Right ventricle myocardium superior (tissue), 1 donor: ENCODE results near the gene SFMBT2. TPM values are rescaled to one million over a fixed set of nuclear protein-coding genes. Genes with fewer than 3 reads are reported as not detected.
"Not testable (repeated sequence)": the region's sequence is repeated elsewhere in the genome, so short reads cannot be mapped to it uniquely, and the experiment has no call there.

Experiments used
- ATAC-seq: fragments of 200-7000 bp; cut with Tn5 transposase; one replicate; pipeline ENCODE4 v1.9.1; 2020; ENCODE audit warnings: mild to moderate bottlenecking; ENCODE audit not compliant: poor library complexity
- DNase-seq: peaks from one replicate; pipeline ENCODE4 v3.0.0-alpha.2; 2020
- intact Hi-C: fragments of 100-400 bp; cut with DNase I; formaldehyde crosslinking; loops from one replicate; pipeline ENCODE4 v1.11.2; 2022
- total RNA-seq: library from RNA; stranded (reverse); fragmentation: NEBNext Ultra II Directional; extraction: Animal tissue kit (Norgen Biotek cat#: 25700); gene quantifications from one replicate; pipeline ENCODE4 v1.2.1, GENCODE V29; 2021
- donor health status: DM: no; HTN: yes; CAD: no; lungs with severe emphysema.

The SFMBT2 gene
- total RNA-seq, 1 donor from 2014 or later, result 9.4 TPM

GRCh38 chr10:7192061-7192460 lies 218.8 kb downstream of the SFMBT2 start:
- ATAC-seq, result no peak
- DNase-seq, result no peak
- intact Hi-C loops, result no loop called here

GRCh38 chr10:7190772-7191171 lies 220.1 kb downstream of the SFMBT2 start:
- DNase-seq, intact Hi-C loops, ATAC-seq: not testable (repeated sequence)

- ATAC-seq (no peak), DNase-seq (no peak)
- intact Hi-C loops, result no loop called here
These were observed 220.9 kb downstream of the SFMBT2 start for GRCh38 chr10:7189909-7190308.

GRCh38 chr10:7188456-7189050 lies 222.3 kb downstream of the SFMBT2 start:
- intact Hi-C loops, result no loop called here
- DNase-seq, result no peak
- peak; percentile 48 for ATAC-seq

- DNase-seq (no peak), ATAC-seq (no peak)
- intact Hi-C loops, result no loop called here
These were observed 224.3 kb downstream of the SFMBT2 start for GRCh38 chr10:7186387-7187018.

- ATAC-seq (no peak), DNase-seq (no peak)
- intact Hi-C loops, result no loop called here
These were observed 225.5 kb downstream of the SFMBT2 start for GRCh38 chr10:7185367-7185690.

GRCh38 chr10:7184660-7185366 lies 226.0 kb downstream of the SFMBT2 start:
- peak; percentile 65 for ATAC-seq
- intact Hi-C loops, result no loop called here
- DNase-seq, result no peak

GRCh38 chr10:7184116-7184515 lies 226.7 kb downstream of the SFMBT2 start:
- DNase-seq, ATAC-seq, intact Hi-C loops: not testable (repeated sequence)

GRCh38 chr10:7182327-7182726 lies 228.5 kb downstream of the SFMBT2 start:
- intact Hi-C loops, DNase-seq, ATAC-seq: not testable (repeated sequence)

- ATAC-seq, result no peak
- intact Hi-C loops, result no loop called here
These were observed 229.4 kb downstream of the SFMBT2 start for GRCh38 chr10:7181420-7181819.

GRCh38 chr10:7179536-7179935 lies 231.3 kb downstream of the SFMBT2 start:
- ATAC-seq (no peak), DNase-seq (no peak)
- intact Hi-C loops, result no loop called here

More at GRCh38 chr10:7181420-7181819, 229.4 kb downstream of the SFMBT2 start:
- DNase-seq, result no peak

GRCh38 chr10:7173948-7174347 lies 236.9 kb downstream of the SFMBT2 start:
- intact Hi-C loops, result no loop called here
- no peak for DNase-seq
- no peak for ATAC-seq

GRCh38 chr10:7171825-7172224 lies 239.0 kb downstream of the SFMBT2 start:
- DNase-seq, result no peak
- no peak for ATAC-seq
- intact Hi-C loops, result no loop called here

- ATAC-seq (peak; percentile 90), DNase-seq (peak; percentile 69)
- intact Hi-C loops, result no loop called here
These were observed 240.1 kb downstream of the SFMBT2 start for GRCh38 chr10:7170626-7171322.

- DNase-seq (no peak), ATAC-seq (no peak)
- intact Hi-C loops, result no loop called here
These were observed 242.4 kb downstream of the SFMBT2 start for GRCh38 chr10:7168414-7168813.

GRCh38 chr10:7165500-7166177 lies 245.2 kb downstream of the SFMBT2 start:
- no peak for DNase-seq
- intact Hi-C loops, result no loop called here
- no peak for ATAC-seq

GRCh38 chr10:7164955-7165354 lies 245.9 kb downstream of the SFMBT2 start:
- ATAC-seq, result no peak
- intact Hi-C loops, result no loop called here
- no peak for DNase-seq

GRCh38 chr10:7162331-7162730 lies 248.5 kb downstream of the SFMBT2 start:
- intact Hi-C loops, result no loop called here
- DNase-seq (no peak), ATAC-seq (peak; percentile 10)
